ENCODE measurements around the gene CDC42SE2. TPM values are rescaled to one million over a fixed set of nuclear protein-coding genes. Genes with fewer than 3 reads are reported as not detected.

Gene CDC42SE2
- polyA plus RNA-seq, 1 donor from 2014 or later, result 48.2 TPM

GRCh38 chr5:131272724-131273123, 8.9 kb downstream of the CDC42SE2 start:
- peaks cover 67% of the 10 kb centered on the region for H3K79me2 ChIP-seq (replicated peaks; ENCODE audit: insufficient read depth, low read length)
- TF ChIP-seq SMC3 (conservative IDR thresholded peaks at IDR 0.05; ENCODE audit: poor library complexity) (no peak), TAF1 (IDR thresholded peaks at IDR 0.05; ENCODE audit: low read depth) (no peak), RAD21 (conservative IDR thresholded peaks at IDR 0.05) (no peak), MXI1 (conservative IDR thresholded peaks at IDR 0.05; ENCODE audit: poor library complexity, severe bottlenecking) (no peak), EP300 (conservative IDR thresholded peaks at IDR 0.05; ENCODE audit: poor library complexity, severe bottlenecking) (no peak), EZH2 (IDR thresholded peaks at IDR 0.05; ENCODE audit: borderline replicate concordance, insufficient read depth, low read length, poor library complexity, severe bottlenecking) (no peak), POLR2AphosphoS5 (IDR thresholded peaks at IDR 0.05) (no peak)
- TF ChIP-seq, protein P1, sequence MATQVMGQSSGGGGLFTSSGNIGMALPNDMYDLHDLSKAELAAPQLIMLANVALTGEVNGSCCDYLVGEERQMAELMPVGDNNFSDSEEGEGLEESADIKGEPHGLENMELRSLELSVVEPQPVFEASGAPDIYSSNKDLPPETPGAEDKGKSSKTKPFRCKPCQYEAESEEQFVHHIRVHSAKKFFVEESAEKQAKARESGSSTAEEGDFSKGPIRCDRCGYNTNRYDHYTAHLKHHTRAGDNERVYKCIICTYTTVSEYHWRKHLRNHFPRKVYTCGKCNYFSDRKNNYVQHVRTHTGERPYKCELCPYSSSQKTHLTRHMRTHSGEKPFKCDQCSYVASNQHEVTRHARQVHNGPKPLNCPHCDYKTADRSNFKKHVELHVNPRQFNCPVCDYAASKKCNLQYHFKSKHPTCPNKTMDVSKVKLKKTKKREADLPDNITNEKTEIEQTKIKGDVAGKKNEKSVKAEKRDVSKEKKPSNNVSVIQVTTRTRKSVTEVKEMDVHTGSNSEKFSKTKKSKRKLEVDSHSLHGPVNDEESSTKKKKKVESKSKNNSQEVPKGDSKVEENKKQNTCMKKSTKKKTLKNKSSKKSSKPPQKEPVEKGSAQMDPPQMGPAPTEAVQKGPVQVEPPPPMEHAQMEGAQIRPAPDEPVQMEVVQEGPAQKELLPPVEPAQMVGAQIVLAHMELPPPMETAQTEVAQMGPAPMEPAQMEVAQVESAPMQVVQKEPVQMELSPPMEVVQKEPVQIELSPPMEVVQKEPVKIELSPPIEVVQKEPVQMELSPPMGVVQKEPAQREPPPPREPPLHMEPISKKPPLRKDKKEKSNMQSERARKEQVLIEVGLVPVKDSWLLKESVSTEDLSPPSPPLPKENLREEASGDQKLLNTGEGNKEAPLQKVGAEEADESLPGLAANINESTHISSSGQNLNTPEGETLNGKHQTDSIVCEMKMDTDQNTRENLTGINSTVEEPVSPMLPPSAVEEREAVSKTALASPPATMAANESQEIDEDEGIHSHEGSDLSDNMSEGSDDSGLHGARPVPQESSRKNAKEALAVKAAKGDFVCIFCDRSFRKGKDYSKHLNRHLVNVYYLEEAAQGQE (IDR thresholded peaks at IDR 0.05; ENCODE audit: borderline replicate concordance), result no peak
- TF ChIP-seq, protein P2, sequence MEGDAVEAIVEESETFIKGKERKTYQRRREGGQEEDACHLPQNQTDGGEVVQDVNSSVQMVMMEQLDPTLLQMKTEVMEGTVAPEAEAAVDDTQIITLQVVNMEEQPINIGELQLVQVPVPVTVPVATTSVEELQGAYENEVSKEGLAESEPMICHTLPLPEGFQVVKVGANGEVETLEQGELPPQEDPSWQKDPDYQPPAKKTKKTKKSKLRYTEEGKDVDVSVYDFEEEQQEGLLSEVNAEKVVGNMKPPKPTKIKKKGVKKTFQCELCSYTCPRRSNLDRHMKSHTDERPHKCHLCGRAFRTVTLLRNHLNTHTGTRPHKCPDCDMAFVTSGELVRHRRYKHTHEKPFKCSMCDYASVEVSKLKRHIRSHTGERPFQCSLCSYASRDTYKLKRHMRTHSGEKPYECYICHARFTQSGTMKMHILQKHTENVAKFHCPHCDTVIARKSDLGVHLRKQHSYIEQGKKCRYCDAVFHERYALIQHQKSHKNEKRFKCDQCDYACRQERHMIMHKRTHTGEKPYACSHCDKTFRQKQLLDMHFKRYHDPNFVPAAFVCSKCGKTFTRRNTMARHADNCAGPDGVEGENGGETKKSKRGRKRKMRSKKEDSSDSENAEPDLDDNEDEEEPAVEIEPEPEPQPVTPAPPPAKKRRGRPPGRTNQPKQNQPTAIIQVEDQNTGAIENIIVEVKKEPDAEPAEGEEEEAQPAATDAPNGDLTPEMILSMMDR (IDR thresholded peaks at IDR 0.05; ENCODE audit: poor library complexity, severe bottlenecking), result no peak
- H3F3A ChIP-seq (ENCODE audit: insufficient read depth, low read length, poor library complexity, severe bottlenecking), result no peaks in the 10 kb centered on the region
- H3K9me2 ChIP-seq (ENCODE audit: insufficient read depth, low read length), result no peaks in the 10 kb centered on the region
- H3K36me3 ChIP-seq (ENCODE audit: insufficient read depth, low read length), result no peaks in the 10 kb centered on the region
- no peak overlapping the region for H3K9ac ChIP-seq (ENCODE audit: low read length)
- H4K20me1 ChIP-seq (ENCODE audit: insufficient read depth), result no peaks in the 10 kb centered on the region
- H3K27ac ChIP-seq (ENCODE audit: low read length), result no peak overlapping the region
- no peak overlapping the region for H2AFZ ChIP-seq (ENCODE audit: low read depth, low read length)
- H3K4me3 ChIP-seq (ENCODE audit: low read length), result no peak overlapping the region
- no peaks in the 10 kb centered on the region for H3K9me3 ChIP-seq (ENCODE audit: low read length)
- no peak overlapping the region for H3K4me2 ChIP-seq (ENCODE audit: low read length)
- H3K27me3 ChIP-seq (ENCODE audit: insufficient read depth, low read depth, low read length), result no peaks in the 10 kb centered on the region

DNA sequence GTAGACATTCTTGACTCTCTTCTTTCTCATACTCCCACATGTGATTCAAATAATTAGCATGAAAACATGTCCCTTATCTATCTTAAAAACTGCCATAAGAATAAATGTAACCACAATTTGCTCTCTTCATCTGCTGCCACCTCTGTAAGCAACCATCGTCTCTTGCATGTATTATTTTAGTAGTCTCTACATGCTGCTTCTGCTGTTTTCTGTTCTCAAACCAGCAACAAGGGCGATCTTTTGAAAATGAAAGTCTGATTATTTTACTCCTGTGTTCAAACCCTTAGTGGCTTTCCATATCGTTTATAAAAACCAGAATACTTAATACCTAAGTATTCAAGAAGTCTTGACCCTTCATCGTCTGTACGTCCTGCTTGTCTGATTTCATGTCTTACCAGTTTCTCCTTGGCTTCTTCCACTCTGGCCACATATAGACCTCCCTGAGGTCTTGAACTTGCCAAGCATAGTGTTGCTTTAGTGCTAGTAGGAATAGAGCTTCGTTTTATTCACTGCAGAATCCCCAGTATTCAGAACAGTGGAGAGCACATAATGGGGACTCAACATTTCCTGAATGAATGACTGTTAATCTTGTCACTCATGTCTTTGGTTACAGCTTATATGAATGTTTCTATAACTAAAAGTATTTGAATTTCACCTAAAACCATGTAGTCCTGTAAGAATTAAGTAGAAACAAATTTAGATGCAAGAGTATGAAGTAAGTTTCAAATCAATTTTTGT, 10.6 kb downstream of the CDC42SE2 start:
- no peak overlapping the region for H3K9ac ChIP-seq (ENCODE audit: low read length)
- no peak overlapping the region for H3K4me3 ChIP-seq (ENCODE audit: low read length)
- H3K9me3 ChIP-seq (ENCODE audit: low read length), result no peaks in the 10 kb centered on the region
- no peak overlapping the region for H3K4me2 ChIP-seq (ENCODE audit: low read length)
- H3K27ac ChIP-seq (ENCODE audit: low read length), result no peak overlapping the region
- H3F3A ChIP-seq (ENCODE audit: insufficient read depth, low read length, poor library complexity, severe bottlenecking), result no peaks in the 10 kb centered on the region
- TF ChIP-seq, protein P2 (IDR thresholded peaks at IDR 0.05; ENCODE audit: poor library complexity, severe bottlenecking), result no peak
- no peak for TF ChIP-seq TAF1 (IDR thresholded peaks at IDR 0.05; ENCODE audit: low read depth)
- TF ChIP-seq SMC3 (conservative IDR thresholded peaks at IDR 0.05; ENCODE audit: poor library complexity), result no peak
- no peak for TF ChIP-seq MXI1 (conservative IDR thresholded peaks at IDR 0.05; ENCODE audit: poor library complexity, severe bottlenecking)
- TF ChIP-seq EZH2 (IDR thresholded peaks at IDR 0.05; ENCODE audit: borderline replicate concordance, insufficient read depth, low read length, poor library complexity, severe bottlenecking), result no peak
- no peak for TF ChIP-seq POLR2AphosphoS5 (IDR thresholded peaks at IDR 0.05)
- TF ChIP-seq RAD21 (conservative IDR thresholded peaks at IDR 0.05), result no peak
- no peak for TF ChIP-seq EP300 (conservative IDR thresholded peaks at IDR 0.05; ENCODE audit: poor library complexity, severe bottlenecking)
- TF ChIP-seq, protein P1 (IDR thresholded peaks at IDR 0.05; ENCODE audit: borderline replicate concordance), result no peak
- no peak overlapping the region for H2AFZ ChIP-seq (ENCODE audit: low read depth, low read length)
- H3K79me2 ChIP-seq (replicated peaks; ENCODE audit: insufficient read depth, low read length), result peaks cover 62% of the 10 kb centered on the region
- no peaks in the 10 kb centered on the region for H3K27me3 ChIP-seq (ENCODE audit: insufficient read depth, low read depth, low read length)
- H4K20me1 ChIP-seq (ENCODE audit: insufficient read depth), result no peaks in the 10 kb centered on the region
- H3K9me2 ChIP-seq (ENCODE audit: insufficient read depth, low read length), result no peaks in the 10 kb centered on the region
- H3K36me3 ChIP-seq (ENCODE audit: insufficient read depth, low read length), result no peaks in the 10 kb centered on the region

All from neural cell (in vitro differentiated cells).